IMR-90 (cell line): ENCODE results near the gene ZNF641. TPM values are rescaled to one million over a fixed set of nuclear protein-coding genes. Genes with fewer than 3 reads are reported as not detected.

ENCODE experiments used
- ATAC-seq: fragments of 200-7000 bp; cut with Tn5 transposase; 2 replicates; pipeline ENCODE4 v1.9.1; 2020; ENCODE audit warnings: low read depth, mild to moderate bottlenecking, moderate library complexity
- BruUV-seq: library from RNA; stranded (reverse); fragments of 400-500 nt; replicated peaks from 2 replicates; lab custom pipeline; 2021; lab: Mats Ljungman, UMichigan
- CTCF ChIA-PET: fragments of 300-600 bp; formaldehyde crosslinking; extraction: SDS; loops from one replicate; lab custom pipeline; 2021; ENCODE audit warnings: antibody characterized with exemption; lab: Yijun Ruan, JAX
- POLR2A ChIA-PET: fragments of 300-600 bp; sonication (Branson Sonifier 250); formaldehyde crosslinking; loops from one replicate; lab custom pipeline; 2022; ENCODE audit warnings: antibody characterized with exemption; ENCODE audit not compliant: unreplicated experiment; lab: Charles Lee
- DNase-seq: peaks from one replicate; pipeline ENCODE4 v3.0.0; 2013
- H2AFZ ChIP-seq: replicated peaks from 2 replicates; pipeline ENCODE3; 2013; ENCODE audit warnings: low read length, mild to moderate bottlenecking; ENCODE audit not compliant: poor library complexity
- H2AK5ac ChIP-seq: 2 replicates; pipeline ENCODE4 v1.6.1; 2013; ENCODE audit warnings: low read depth, low read length, inconsistent platforms
- H2AK9ac ChIP-seq: replicated peaks from 2 replicates; pipeline ENCODE3; 2013; ENCODE audit warnings: mild to moderate bottlenecking, low read depth, low read length, moderate library complexity; ENCODE audit not compliant: poor library complexity
- H2BK120ac ChIP-seq: 2 replicates; pipeline ENCODE4 v1.6.1; 2013; ENCODE audit warnings: low read depth, low read length, inconsistent platforms
- H2BK15ac ChIP-seq: 3 replicates; pipeline ENCODE4 v1.6.1; 2013; ENCODE audit warnings: low read depth, low read length, inconsistent platforms
- H2BK20ac ChIP-seq: 2 replicates; pipeline ENCODE4 v1.6.1; 2013; ENCODE audit warnings: low read depth, mild to moderate bottlenecking, inconsistent platforms, low read length, moderate library complexity
- H2BK5ac ChIP-seq: 2 replicates; pipeline ENCODE4 v1.6.1; 2013; ENCODE audit warnings: mild to moderate bottlenecking, low read depth, low read length, inconsistent platforms; ENCODE audit not compliant: poor library complexity, severe bottlenecking
- H3K14ac ChIP-seq: replicated peaks from 2 replicates; pipeline ENCODE4 v1.6.1; 2013; ENCODE audit warnings: low read depth, low read length, inconsistent platforms
- H3K18ac ChIP-seq: 2 replicates; pipeline ENCODE4 v1.6.1; 2013; ENCODE audit warnings: low read depth, low read length, control low read depth
- H3K23ac ChIP-seq: 2 replicates; pipeline ENCODE4 v1.6.1; 2013; ENCODE audit warnings: low read depth, low read length, inconsistent platforms
- H3K27ac ChIP-seq: 2 replicates; pipeline ENCODE4 v1.5.1; 2013; ENCODE audit warnings: mild to moderate bottlenecking, control low read depth, low read length; ENCODE audit not compliant: insufficient read depth
- H3K27me3 ChIP-seq: 2 replicates; pipeline ENCODE4 v1.6.1; 2013; ENCODE audit warnings: low read length; ENCODE audit not compliant: control insufficient read depth, insufficient read depth
- H3K36me3 ChIP-seq: 2 replicates; pipeline ENCODE4 v1.6.1; 2013; ENCODE audit warnings: low read length, mixed read lengths; ENCODE audit not compliant: control insufficient read depth, insufficient read depth
- H3K4ac ChIP-seq: 2 replicates; pipeline ENCODE4 v1.6.1; 2013; ENCODE audit warnings: low read depth, low read length, inconsistent platforms
- H3K4me1 ChIP-seq: 2 replicates; pipeline ENCODE4 v1.6.1; 2013; ENCODE audit warnings: low read length, mixed read lengths; ENCODE audit not compliant: control insufficient read depth, insufficient read depth
- H3K4me2 ChIP-seq: 2 replicates; pipeline ENCODE4 v1.6.1; 2013; ENCODE audit warnings: low read depth, mild to moderate bottlenecking, control low read depth, low read length, moderate library complexity
- H3K4me3 ChIP-seq: 2 replicates; pipeline ENCODE4 v1.5.1; 2013; ENCODE audit warnings: low read depth, mild to moderate bottlenecking, control low read depth, low read length, moderate library complexity; ENCODE audit not compliant: insufficient read depth
- H3K56ac ChIP-seq: 2 replicates; pipeline ENCODE4 v1.6.1; 2013; ENCODE audit warnings: low read length, inconsistent platforms; ENCODE audit not compliant: insufficient read depth; ENCODE audit errors: extremely low read depth
- H3K79me1 ChIP-seq, 2 experiments: 2 replicates each; pipeline ENCODE4 v1.6.1; 2013; ENCODE audit warnings: low read length in 2 of 2, inconsistent platforms in 1 of 2, low read depth in 1 of 2
- H3K9ac ChIP-seq: 2 replicates; pipeline ENCODE4 v1.6.1; 2013; ENCODE audit warnings: low read depth, low read length, control low read depth
- H3K9me1 ChIP-seq: 2 replicates; pipeline ENCODE4 v1.6.1; 2013; ENCODE audit warnings: low read length, inconsistent platforms; ENCODE audit not compliant: insufficient read depth
- H3K9me3 ChIP-seq: 2 replicates; pipeline ENCODE4 v1.6.1; 2013; ENCODE audit warnings: low read length; ENCODE audit not compliant: control insufficient read depth, insufficient read depth
- H4K20me1 ChIP-seq: 2 replicates; pipeline ENCODE4 v1.6.1; 2013; ENCODE audit warnings: low read length, inconsistent platforms; ENCODE audit not compliant: insufficient read depth
- H4K5ac ChIP-seq: 2 replicates; pipeline ENCODE4 v1.6.1; 2013; ENCODE audit warnings: mild to moderate bottlenecking, low read depth, low read length, control low read depth
- H4K8ac ChIP-seq, 2 experiments: 2 replicates each; pipeline ENCODE4 v1.6.1; 2013; ENCODE audit warnings: low read depth in 2 of 2, low read length in 2 of 2, control low read depth in 1 of 2, inconsistent platforms in 1 of 2
- H4K91ac ChIP-seq: 2 replicates; pipeline ENCODE4 v1.6.1; 2013; ENCODE audit warnings: low read depth, low read length, inconsistent platforms; ENCODE audit not compliant: insufficient read depth
- BHLHE40 ChIP-seq: fragments of 150-350 bp; IDR thresholded peaks from 2 replicates; pipeline ENCODE4 v1.6.1; 2016; ENCODE audit warnings: mild to moderate bottlenecking, low read depth, low read length
- CEBPB ChIP-seq: IDR thresholded peaks from 2 replicates; pipeline ENCODE4 v1.6.1; 2012; ENCODE audit warnings: low read depth, low read length, improper control_type of control experiment
- CHD1 ChIP-seq: IDR thresholded peaks from 2 replicates; pipeline ENCODE4 v1.6.1; 2012; ENCODE audit warnings: low read depth, low read length, improper control_type of control experiment
- CTCF ChIP-seq: conservative IDR thresholded peaks from 2 replicates; pipeline ENCODE4 v1.5.1; 2012; ENCODE audit warnings: mild to moderate bottlenecking, low read depth, low read length, improper control_type of control experiment
- FOS ChIP-seq: fragments of 150-350 bp; IDR thresholded peaks from 2 replicates; pipeline ENCODE4 v1.6.1; 2016; ENCODE audit warnings: low read depth, low read length
- MAFK ChIP-seq: IDR thresholded peaks from 2 replicates; pipeline ENCODE4 v1.6.1; 2012; ENCODE audit warnings: low read depth, low read length, improper control_type of control experiment
- MAZ ChIP-seq: IDR thresholded peaks from 2 replicates; pipeline ENCODE4 v1.6.1; 2012; ENCODE audit warnings: low read depth, mild to moderate bottlenecking, low read length, improper control_type of control experiment, moderate library complexity, borderline replicate concordance
- MXI1 ChIP-seq: IDR thresholded peaks from 2 replicates; pipeline ENCODE4 v1.6.1; 2012; ENCODE audit warnings: low read depth, mild to moderate bottlenecking, low read length, moderate library complexity, borderline replicate concordance
- NFE2L2 ChIP-seq: fragments of 150-350 bp; IDR thresholded peaks from 2 replicates; pipeline ENCODE4 v1.6.1; 2016; ENCODE audit warnings: low read depth, mild to moderate bottlenecking, low read length
- POLR2A ChIP-seq: IDR thresholded peaks from 2 replicates; pipeline ENCODE4 v1.6.1; 2012; ENCODE audit warnings: mild to moderate bottlenecking, low read depth, low read length
- RAD21 ChIP-seq: IDR thresholded peaks from 2 replicates; pipeline ENCODE4 v1.6.1; 2012; ENCODE audit warnings: low read length, improper control_type of control experiment
- RCOR1 ChIP-seq: IDR thresholded peaks from 2 replicates; pipeline ENCODE4 v1.6.1; 2012; ENCODE audit warnings: mild to moderate bottlenecking, low read length, improper control_type of control experiment; ENCODE audit not compliant: insufficient replicate concordance
- RFX5 ChIP-seq: IDR thresholded peaks from 2 replicates; pipeline ENCODE4 v1.8.0; 2012; ENCODE audit warnings: low read depth, mild to moderate bottlenecking, low read length, moderate library complexity
- SMC3 ChIP-seq: fragments of 150-350 bp; IDR thresholded peaks from 2 replicates; pipeline ENCODE4 v1.6.1; 2016; ENCODE audit warnings: low read depth, mild to moderate bottlenecking, antibody characterized with exemption, low read length, moderate library complexity
- USF2 ChIP-seq: fragments of 150-350 bp; IDR thresholded peaks from 2 replicates; pipeline ENCODE4 v1.6.1; 2017; ENCODE audit warnings: mild to moderate bottlenecking, antibody characterized with exemption, low read length, low read depth
- WGBS, 2 experiments: methylation state at CpG; one replicate each; pipeline versions ENCODE4 v1.1.5 to v1.1.7; 2013; ENCODE audit warnings: missing lambda C conversion rate in 2 of 2; ENCODE audit not compliant: insufficient read length in 1 of 2; ENCODE audit errors: extremely low coverage in 2 of 2; 5-methylcytosine and 5-hydroxymethylcytosine counted together
- dilution Hi-C: fragments of 300-500 bp; cut with HindIII; formaldehyde crosslinking; loops from one replicate; pipeline ENCODE4 v1.14.3; 2018; ENCODE audit warnings: low sequenced_read_pairs; ENCODE audit not compliant: unreplicated experiment
- in situ Hi-C: fragments of 300-500 bp; cut with MboI; formaldehyde crosslinking; loops from 3 replicates; pipeline ENCODE4 v1.14.3; 2019; ENCODE audit warnings: low sequenced_read_pairs, inconsistent platforms, mixed read lengths
- intact Hi-C: fragments of 100-400 bp; cut with micrococcal nuclease; formaldehyde crosslinking; loops from 2 replicates; pipeline ENCODE4 v1.10.0; 2022
- polyA plus RNA-seq, 3 experiments: library from polyadenylated mRNA; depleted of rRNA; stranded (reverse); fragments of >200 nt; gene quantifications; 2 replicates each; pipeline ENCODE4 v1.2.3, GENCODE V29; 2012; ENCODE audit warnings: low replicate concordance in 1 of 3
- total RNA-seq: library from RNA; depleted of rRNA; stranded (reverse); fragments of >200 nt; gene quantifications from 2 replicates; pipeline ENCODE4 v1.2.3, GENCODE V29; 2012
- TF ChIP-seq, protein P1 (sequence below): fragments of 150-350 bp; IDR thresholded peaks from 2 replicates; pipeline ENCODE4 v1.6.1; 2016; ENCODE audit warnings: low read depth, mild to moderate bottlenecking, low read length, moderate library complexity, borderline replicate concordance

ZNF641 gene
- total and polyA plus RNA-seq, 2 of the 4 experiments (the other 2 are of a cell fraction), result 2.5 to 5.2 TPM

GRCh38 chr12:48380596-48380995, 29.9 kb upstream of the ZNF641 start:
- CTCF ChIA-PET, result no interaction called here
- Histone ChIP-seq H3K4ac (no peak overlapping the region), H2BK15ac (no peak overlapping the region), H3K9me3 (no peaks in the 10 kb centered on the region), H3K27ac (no peak overlapping the region), H3K27me3 (no peaks in the 10 kb centered on the region; the same call in 1 of the 2 replicates), H3K56ac (no peak overlapping the region), H3K36me3 (no peaks in the 10 kb centered on the region), H3K9me1 (no peaks in the 10 kb centered on the region), H3K9ac (no peak overlapping the region), H4K5ac (no peak overlapping the region), H3K23ac (no peak overlapping the region), H4K91ac (no peak overlapping the region), H4K20me1 (no peaks in the 10 kb centered on the region), H2BK120ac (no peak overlapping the region), H4K8ac (no peak overlapping the region), H3K18ac (no peak overlapping the region), H2BK5ac (no peak overlapping the region), H2AK9ac (no peak overlapping the region), H2AK5ac (no peak overlapping the region), H3K4me2 (no peak overlapping the region), H3K14ac (no peak overlapping the region), H3K4me3 (no peak overlapping the region), H2BK20ac (no peak overlapping the region), H3K79me1 (no peaks in the 10 kb centered on the region), H3K4me1 (no peaks in the 10 kb centered on the region), H2AFZ (no peak overlapping the region)
- in situ Hi-C loops, result no loop called here
- WGBS, 2 experiments, result no CpG with 5 or more reads among the region's 1 CpG
- dilution Hi-C loops, result no loop called here
- no peak for ATAC-seq
- no TSS peak for BruUV-seq
- TF ChIP-seq, protein P1, sequence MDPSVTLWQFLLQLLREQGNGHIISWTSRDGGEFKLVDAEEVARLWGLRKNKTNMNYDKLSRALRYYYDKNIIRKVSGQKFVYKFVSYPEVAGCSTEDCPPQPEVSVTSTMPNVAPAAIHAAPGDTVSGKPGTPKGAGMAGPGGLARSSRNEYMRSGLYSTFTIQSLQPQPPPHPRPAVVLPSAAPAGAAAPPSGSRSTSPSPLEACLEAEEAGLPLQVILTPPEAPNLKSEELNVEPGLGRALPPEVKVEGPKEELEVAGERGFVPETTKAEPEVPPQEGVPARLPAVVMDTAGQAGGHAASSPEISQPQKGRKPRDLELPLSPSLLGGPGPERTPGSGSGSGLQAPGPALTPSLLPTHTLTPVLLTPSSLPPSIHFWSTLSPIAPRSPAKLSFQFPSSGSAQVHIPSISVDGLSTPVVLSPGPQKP, result no peak
- TF ChIP-seq CHD1 (no peak), BHLHE40 (no peak), MXI1 (no peak), USF2 (no peak), RAD21 (no peak), MAZ (no peak), POLR2A (no peak), CTCF (no peak), MAFK (no peak), CEBPB (no peak), FOS (no peak), SMC3 (no peak), RCOR1 (no peak), RFX5 (no peak), NFE2L2 (no peak)
- DNase-seq, result no peak
- POLR2A ChIA-PET, result no interaction called here
- intact Hi-C loops, result no loop called here
